GM18907 (cell line): ENCODE data around the gene PHKA2.

ENCODE experiments used
- ATAC-seq: cut with Tn5 transposase; IDR thresholded peaks from one replicate; pipeline ENCODE4 v1.9.1; 2021; ENCODE audit warnings: mild to moderate bottlenecking, moderate library complexity; ENCODE audit not compliant: unreplicated experiment

The PHKA2 gene

DNA sequence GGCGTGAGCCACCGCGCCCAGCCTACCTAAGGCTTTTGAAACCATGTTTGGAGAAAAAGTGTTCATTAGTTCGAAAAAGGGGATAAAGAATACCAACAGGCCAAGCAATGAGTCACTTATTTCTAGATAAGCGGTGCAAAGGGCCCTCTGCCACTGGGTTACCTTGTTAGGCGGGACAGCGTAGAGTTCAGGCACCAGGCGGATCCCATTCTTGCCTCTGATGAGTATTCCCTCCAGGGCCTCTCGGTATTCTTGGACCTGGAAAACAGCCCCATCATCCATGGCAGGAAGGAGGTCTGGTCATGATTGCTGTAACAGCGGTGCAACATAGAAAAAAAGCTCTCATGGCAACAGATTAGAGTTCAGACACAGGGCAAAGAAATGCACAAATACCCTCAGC, 48.0 kb downstream of the PHKA2 start:
- ATAC-seq, result no peak

DNA sequence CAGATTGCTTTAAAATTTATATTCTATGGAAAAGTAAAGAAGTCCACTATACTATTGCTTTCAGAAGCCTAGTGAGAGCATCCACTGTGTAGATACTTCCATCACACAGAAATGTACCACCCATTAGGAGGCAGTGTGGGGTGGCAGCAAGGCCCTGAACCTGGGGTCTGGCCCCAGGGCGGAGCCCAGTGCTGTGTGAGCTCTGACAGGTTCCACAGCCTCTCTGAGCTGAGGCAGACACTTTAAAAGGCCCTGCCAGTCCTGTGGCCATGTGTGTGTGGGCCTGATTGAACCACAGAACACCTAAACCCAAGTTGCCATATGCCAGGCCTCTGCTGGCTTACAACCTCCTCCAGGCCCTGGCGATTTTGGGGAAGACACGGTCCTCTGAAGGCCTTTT, 49.2 kb downstream of the PHKA2 start:
- ATAC-seq, result no peak

DNA sequence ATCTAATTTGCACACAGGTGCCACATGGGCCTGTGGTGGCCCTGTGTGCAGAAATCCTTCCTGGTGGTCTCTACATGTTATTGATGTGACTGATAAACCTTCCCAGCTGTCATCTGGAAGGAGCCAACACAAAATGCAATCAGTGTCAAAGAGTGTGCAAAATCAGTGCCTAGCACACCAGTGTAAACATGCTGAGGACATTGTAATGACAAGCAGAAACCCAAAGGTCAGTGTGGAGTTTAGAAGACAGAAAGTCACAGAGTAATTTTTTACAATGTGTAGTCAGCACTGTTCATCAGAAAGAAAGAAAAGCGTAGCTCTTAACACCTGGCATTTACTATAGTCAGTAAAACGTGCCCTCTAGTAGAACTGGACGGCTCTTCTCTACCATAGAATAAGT, 50.3 kb downstream of the PHKA2 start:
- ATAC-seq, result no peak

DNA sequence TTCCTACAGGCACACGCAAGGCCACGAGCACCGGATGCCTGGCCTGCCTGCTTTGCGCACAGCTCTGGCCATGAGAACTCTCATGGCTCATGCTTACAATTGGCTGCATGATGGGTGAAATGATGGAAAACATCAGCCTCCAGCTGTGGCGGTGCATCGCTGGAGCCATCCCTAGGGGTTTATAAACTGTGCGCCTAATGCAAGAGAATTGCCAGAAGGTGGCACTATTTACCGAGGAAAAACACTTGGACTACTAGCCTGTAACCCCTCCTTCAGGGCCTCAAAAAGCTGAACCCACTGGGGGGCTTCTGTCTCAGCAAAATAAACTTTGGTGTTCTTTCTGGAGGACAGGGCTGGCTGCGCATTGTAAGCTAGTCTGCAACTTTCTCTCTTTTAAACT, 51.9 kb downstream of the PHKA2 start:
- ATAC-seq, result no peak

DNA sequence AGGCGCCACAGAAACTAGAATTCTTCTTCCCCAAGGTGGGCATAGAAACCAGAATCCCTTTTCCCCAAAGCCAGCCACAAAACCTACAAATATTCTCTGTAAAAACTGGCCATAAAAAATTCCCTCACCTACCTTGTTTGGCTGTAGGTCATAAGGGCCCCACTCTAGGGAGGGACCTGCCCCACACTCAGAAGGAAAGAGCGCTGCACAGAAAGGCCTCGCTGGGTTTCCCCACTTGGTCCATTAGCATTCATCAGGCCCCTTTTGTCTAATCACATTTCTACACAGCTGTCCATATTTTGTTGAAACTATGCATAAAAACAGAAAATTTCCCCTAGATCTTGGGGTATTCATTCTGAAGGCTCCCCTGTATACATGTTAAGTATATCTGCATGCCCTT, 54.1 kb downstream of the PHKA2 start:
- ATAC-seq, result no peak

DNA sequence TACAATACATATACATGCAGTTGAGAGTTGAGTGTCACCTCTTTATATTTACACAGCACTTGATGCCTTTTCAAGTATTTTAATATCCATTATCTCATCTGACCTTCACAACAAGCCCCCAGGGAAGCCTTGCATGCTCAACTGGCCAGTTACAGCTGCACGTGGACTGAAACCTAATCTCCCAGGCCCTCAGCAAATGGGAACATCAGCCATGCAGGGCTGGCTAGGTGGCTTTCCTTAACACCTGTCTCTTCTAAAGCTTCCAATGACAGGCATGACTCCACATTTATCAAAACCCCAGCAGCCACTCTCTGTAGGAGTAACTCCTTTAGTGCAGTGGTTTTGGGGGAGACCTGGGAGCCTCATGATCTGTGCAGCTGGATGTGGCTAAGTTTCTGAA, 56.4 kb downstream of the PHKA2 start:
- no peak for ATAC-seq

DNA sequence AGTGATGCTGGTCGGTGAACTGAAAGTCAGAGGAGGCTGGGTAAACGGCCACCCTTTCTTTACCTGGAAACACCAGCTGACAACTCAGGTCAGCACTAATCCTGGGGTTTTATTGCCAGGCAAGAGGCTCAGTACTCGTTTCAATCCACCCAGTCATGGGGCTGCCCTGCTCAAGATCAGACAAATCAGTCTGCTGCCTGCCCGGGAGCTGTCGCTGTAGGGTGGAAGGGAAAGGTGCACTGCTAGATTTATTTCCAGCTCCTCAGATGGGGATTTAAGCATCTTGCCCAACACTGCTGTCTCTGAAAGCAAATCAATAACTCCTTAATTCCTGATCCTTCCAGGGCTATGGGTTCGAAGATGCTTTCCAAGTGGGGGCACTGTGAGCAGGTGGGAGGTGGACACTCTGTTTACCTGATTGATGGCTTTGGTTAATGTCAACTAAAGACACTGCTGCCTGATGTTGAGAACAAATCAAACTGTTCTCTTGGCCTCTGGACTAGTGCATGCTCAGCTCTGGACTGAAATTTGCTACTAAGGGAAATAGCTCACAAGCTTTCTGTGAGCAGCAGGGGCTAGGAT, 59.3 kb downstream of the PHKA2 start:
- ATAC-seq, result no peak

DNA sequence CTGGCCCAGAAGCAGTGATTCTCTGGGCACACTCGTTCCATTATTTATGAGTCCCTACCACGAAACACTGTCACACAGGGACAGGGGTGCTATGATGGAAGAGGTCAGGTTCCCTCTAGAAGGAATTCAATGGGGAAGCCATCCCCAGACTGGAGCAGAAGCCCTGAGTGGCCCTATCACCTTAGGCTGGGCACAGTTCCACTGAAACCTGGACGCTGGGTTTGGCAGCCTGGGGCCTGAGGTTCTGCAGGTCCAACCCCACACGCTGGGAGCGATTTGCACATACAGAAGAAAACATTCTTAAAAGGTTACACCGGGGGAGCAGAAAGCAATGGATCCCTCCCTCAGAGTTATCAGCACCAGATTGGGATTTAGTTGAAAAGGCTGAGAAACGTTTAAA, 63.3 kb downstream of the PHKA2 start:
- ATAC-seq, result no peak

DNA sequence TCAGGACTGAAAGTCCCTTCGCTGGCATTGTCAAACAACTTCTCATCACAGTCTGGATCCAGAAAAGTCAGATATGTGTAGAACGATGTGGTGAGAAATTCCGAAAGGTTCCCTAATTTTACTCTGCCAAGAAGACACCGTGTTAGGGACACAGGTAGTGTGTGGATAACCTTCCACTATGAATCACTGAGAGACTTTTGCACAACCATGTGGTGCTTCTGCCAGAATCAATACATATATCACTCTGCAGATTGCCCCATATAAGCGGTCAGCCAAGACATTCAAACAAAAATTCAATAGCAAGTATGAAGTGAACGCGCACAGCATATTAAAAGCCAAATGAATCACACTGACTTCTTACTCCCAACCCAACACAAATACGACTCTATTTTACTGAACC, 63.8 kb downstream of the PHKA2 start:
- ATAC-seq, result no peak

DNA sequence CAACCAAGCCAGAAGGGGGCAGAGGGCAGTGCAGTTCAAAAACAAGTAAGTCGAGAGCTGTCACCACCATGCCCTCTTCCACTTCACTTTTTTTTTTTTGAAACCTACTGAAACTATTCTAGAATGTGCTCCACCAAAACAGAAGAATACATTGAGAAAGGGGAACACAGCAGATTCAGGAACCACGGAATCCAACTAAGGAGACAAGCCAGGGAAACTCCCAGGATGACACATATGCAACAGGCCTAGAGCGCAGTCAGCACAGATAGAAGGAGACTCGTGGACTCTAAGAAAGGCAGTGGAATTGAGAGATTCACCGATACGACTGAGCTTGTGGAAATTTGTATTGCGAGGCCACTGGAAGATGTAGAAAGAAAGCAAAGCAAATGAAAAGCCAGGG, 66.1 kb downstream of the PHKA2 start:
- no peak for ATAC-seq

DNA sequence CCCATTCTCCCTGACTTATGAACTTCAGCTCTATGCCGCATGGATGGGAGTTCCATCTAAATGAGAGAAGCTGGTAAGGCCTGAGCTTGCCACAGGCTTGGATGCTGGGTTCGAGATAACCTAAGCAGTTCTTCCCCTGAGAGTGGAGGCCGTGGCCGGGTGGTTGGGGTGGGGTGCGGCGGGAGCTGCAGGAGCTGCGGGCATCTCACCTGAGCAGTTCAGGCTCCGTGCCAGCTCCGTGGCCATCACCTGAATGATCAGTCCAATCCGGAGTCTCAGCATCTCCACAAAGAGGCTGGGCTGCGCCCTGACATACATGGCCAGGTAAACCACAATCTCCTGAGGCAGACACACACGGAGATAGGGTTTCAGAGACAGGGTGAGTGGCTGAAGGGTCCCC, 77.6 kb downstream of the PHKA2 start:
- no peak for ATAC-seq

DNA sequence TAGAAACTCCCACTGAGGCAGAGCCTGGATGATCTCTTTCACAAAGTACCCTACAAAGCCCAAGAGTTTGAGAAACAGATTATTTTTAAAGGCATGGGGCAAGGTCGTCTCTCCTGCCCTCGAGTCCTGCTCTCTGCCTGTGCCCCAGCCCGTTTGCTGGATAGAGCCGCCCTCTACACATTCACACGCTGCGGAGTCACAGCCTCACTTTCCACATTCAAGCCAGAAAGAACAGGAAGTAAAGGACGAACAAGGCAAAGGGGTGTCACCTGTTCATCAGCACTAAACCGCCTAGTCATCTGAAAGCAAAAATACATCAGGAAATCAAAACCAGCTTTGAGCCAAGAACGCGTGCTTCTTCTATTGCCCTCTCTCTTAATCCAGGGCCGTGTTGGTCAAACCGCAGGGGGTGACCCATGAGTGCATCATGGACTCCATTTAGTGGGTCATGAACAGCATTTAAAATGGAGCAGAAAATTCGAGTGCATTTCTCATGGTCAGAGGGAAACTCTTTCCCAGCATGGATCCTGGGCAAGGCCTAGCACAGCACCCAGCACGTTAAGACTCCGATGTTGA, 83.4 kb downstream of the PHKA2 start:
- no peak for ATAC-seq

DNA sequence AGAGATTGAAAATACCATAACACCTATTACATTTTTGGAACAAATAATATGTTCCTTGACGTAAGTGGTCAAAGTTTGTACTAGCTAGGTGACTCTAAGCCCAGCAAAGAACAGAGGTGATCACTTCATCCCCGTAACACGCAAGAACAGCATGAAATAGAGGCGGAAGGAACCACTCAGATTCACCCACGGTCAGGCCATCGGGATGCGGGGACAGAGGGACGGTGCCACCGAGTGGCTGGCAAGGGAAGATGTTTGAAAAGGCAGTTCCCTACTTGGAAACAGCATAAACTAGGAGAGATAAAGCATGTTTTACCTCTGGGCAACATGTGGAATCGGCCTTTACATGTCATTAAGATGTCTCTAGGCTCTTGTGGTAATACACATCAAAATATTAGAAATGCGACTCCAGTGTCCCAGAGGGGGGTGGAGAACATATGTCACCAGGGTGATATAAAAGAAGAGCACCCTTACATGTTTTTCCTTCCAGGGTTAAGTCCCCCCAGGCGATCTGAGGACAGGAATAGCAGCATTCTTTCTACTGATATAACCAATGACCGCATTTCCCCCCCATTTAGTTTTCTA, 84.0 kb downstream of the PHKA2 start:
- no peak for ATAC-seq

DNA sequence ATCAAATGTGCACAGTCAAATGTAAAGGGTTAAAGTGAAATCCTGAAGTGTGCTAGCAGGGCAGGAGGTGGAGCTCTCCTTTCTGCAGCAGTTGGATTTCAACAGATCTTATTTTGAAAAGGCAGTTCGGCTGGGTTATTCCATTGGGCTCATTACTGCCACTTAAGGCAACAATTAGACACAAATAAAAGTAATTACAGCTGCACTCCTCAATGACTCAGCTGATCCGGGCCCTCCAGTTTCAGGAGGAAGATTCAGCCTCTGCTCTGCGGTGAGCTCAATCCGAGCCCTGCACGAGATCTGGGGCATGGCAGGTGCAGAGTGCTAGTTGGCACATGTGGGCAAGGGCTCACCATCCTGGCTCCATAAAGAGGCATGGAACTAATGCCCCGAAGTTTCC, 85.4 kb downstream of the PHKA2 start:
- ATAC-seq, result no peak

DNA sequence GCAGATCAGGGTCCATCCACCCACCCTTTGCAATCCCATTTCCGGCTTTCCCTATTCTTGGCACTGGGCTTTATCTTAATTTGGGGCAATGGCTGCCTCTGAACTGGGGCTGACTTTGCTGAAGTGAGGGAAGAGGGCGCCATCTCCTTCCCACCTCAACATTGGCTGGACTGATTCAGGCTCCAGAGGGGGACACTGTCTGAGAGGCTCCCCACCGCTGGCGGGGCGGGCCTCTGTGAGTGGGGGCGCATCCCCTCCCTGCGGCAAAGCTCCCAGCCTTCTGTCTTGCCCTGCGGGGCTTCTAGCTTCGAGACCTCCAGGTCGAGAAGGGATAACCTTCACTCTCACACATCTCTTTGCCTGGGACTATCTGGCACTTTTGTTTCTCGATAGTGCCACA, 85.8 kb downstream of the PHKA2 start:
- ATAC-seq, result no peak

DNA sequence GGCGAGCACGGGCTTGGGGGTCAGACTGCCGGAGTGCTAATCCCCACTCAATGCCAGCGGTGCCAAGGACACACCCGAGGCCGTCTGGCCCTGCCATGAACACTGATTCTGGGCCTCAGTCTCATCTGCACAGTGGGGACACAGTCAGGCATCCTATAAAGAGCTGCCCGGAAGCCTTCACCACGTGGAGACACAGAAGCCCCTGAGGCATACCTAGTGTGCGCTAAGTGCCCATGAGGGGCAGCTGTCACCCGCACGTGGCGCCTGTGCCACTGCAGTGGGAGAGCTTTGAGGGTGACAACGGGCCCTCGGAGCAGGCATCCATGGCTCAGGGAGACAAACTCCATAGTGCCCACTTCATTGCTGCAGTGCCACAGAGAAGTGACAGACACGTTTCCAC, 86.3 kb downstream of the PHKA2 start:
- ATAC-seq, result no peak

DNA sequence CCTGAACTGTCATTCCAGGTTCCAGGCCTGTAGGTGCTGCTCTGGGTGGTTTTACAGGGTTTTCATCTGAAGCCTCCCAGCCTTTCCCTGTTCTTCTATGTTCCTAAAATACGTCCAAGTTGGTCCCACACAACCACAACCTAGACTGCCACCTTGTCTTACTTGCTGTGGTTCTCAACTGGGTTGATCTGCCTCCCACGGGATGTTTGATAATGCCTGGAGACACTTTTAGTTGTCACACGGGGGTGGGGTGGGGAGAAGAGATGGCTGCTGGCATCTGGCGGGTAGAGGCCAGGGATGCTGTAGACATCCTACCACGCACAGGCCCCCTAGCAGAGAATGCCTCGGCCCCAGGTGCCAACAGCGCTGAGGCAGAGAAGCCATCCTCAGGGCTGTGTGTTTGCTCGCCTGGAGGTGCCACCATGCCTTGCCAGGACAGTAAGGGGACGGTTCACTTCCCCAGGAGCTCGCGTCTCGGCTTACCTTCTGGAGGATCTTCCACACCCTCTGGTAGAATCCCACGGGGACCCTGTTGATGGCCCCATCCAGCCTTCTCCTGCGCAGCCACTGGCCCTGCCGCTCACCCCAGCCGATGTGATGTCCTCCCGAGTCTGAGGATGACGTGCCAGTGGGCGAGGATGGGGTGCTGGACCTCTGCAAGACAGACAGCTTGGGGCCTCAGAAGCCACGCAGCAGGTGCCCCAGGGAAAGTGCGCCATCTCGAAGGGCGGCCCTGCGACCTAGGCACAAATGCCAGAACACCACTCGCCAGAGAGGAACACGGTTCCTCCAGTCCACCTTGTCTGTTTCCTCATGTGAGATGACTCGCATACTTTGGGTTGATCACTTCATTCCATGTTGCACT, 87.0 kb downstream of the PHKA2 start:
- ATAC-seq, result no peak

DNA sequence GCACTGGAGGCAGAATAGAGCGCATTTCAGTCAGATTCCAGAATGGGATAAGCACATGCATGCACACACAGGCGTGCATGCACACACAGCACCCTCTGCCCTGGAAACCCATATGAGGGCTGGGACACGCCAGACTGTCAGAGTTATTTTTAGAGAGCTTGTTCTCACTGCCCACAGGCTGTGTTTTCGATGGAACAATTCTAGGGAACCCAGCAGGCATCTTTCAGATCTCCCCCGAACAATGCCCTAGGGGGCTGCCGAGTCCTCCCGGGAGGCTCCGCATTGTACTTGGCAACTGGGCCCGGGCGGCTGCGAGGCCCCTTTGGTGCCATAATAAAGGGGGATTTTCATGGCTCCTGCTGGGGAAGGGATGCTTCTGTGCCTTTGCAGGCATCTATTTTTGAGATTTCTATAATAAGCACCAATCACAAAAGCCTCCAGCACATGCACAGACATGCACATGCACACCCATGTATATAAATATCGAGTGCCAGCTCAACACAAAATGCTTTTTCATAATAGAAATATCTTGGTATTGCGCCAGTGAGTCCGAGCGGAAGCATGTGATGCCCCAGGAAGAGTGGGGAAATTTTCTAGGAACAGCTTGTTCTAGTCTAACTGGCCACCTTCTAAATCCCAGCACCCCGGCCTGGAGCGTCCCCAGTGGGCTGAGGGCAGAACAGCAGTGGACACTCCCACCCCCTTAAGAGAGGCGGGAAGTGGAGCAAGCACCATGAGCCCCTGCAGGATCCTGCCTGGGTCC, 88.5 kb downstream of the PHKA2 start:
- ATAC-seq, result no peak

DNA sequence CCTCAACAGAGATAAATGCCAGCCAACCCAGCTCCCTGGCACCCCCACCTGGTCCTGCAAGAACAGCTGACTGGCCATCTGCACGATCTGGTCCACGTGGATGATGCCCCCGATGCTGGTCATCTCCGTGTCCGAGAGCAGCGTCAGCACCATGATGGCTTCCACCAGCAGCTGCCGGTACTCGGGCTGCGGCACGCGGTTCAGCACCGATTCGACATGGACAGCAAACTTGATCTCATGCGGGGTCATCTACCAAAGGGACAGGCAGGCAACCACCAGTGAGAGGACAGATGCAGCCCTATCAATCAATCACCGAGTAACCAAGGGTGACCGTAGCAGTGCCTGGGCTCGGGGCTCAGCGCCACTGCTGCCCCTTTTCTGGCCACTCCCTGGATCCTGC, 89.8 kb downstream of the PHKA2 start:
- ATAC-seq, result no peak

DNA sequence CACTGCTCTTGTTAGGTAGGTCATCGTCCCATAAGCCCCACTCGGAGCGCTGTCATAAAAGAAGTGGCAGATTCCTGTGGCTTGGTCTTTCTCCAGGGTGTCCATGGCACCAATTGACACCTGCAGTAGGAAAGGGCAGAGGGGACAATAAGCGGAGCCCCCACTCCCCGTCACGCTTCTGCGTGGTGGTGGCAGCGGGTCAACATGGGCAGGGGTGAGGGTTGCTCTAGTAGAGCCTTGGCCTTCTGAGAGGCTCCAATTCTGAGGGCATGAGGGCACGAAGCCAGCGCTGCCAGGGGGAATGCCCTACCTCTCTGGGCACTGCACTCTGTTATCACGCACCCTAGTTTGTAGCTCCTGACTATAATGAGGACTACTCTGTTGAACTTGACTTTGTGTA, 90.4 kb downstream of the PHKA2 start:
- no peak for ATAC-seq

DNA sequence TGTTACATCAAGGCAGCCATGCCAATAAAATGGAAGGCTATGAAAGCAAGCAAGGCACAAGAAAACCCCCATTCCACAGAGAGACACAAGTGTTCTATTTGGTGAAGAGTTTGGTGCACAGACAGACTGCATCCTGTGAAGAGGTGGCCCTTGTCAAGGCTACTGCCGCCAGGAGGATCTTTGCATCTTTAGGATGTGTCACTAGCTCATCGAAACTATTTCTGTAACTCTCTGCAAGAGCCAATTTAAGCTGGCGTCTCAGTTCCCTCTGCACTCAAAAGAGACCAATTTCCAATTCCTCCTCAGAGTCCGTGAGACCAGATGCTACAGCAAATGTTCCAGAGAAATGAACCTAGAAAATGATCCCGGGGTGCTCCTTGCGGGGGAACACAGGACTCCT, 91.0 kb downstream of the PHKA2 start:
- no peak for ATAC-seq
